K562 (cell line): ENCODE measurements around the gene ZKSCAN5. TPM values are rescaled to one million over a fixed set of nuclear protein-coding genes. Genes with fewer than 3 reads are reported as not detected.

Experiments used
- ATF6 ChIP-seq: sonication (generic); formaldehyde crosslinking; IDR thresholded peaks from 2 replicates; pipeline ENCODE4 v1.4.0; 2020; ENCODE audit warnings: mild to moderate bottlenecking, missing genetic modification reagents
- BRCA1 ChIP-seq, 2 experiments: fragments of 450-650 bp in 1 of 2; sonication (generic) in 1 of 2; formaldehyde crosslinking in 1 of 2; IDR thresholded peaks; 2 replicates each; pipeline versions ENCODE4 v1.5.0 to v1.6.1; 2017 to 2020; ENCODE audit warnings: mild to moderate bottlenecking in 1 of 2, missing genetic modification reagents in 1 of 2
- CBFA2T3 ChIP-seq: fragments of 450-650 bp; IDR thresholded peaks from 2 replicates; pipeline ENCODE4 v1.6.1; 2017
- CBX2 ChIP-seq: fragments of 200-600 bp; sonication (generic); IDR thresholded peaks from one replicate; pipeline ENCODE4 v1.6.1; 2012; ENCODE audit warnings: mild to moderate bottlenecking, low read length, inconsistent platforms; ENCODE audit not compliant: insufficient read depth, poor library complexity, severe bottlenecking
- CHD2 ChIP-seq: IDR thresholded peaks from 2 replicates; pipeline ENCODE4 v1.6.1; 2011; ENCODE audit warnings: low read depth, low read length
- EGR1 ChIP-seq: fragments of 450-650 bp; conservative IDR thresholded peaks from 2 replicates; pipeline ENCODE4 v1.6.1; 2017; ENCODE audit warnings: mild to moderate bottlenecking
- EP300 ChIP-seq: IDR thresholded peaks from 2 replicates; pipeline ENCODE4 v1.6.1; 2012; ENCODE audit warnings: low read length, improper control_type of control experiment
- ETV1 ChIP-seq: fragments of 450-650 bp; conservative IDR thresholded peaks from 2 replicates; pipeline ENCODE4 v1.6.1; 2016; ENCODE audit warnings: missing genetic modification characterization, control low read depth, low read depth, missing compliant biosample characterization
- FOS ChIP-seq: IDR thresholded peaks from 3 replicates; pipeline ENCODE4 v1.6.1; 2011; ENCODE audit not compliant: insufficient read length; ENCODE audit errors: extremely low read depth
- FOXJ2 ChIP-seq: fragments of 200-800 bp; sonication (Bioruptor generic); IDR thresholded peaks from 2 replicates; pipeline ENCODE4 v1.6.1; 2016; ENCODE audit warnings: missing genetic modification characterization, missing compliant biosample characterization
- HMBOX1 ChIP-seq: sonication (generic); IDR thresholded peaks from 2 replicates; pipeline ENCODE4 v1.6.1; 2016
- KAT2B ChIP-seq: IDR thresholded peaks from one replicate; pipeline ENCODE4 v1.6.1; 2012; ENCODE audit warnings: low read depth, mild to moderate bottlenecking, control low read depth, inconsistent platforms, low read length, moderate library complexity
- KLF1 ChIP-seq: fragments of 450-650 bp; IDR thresholded peaks from 2 replicates; pipeline ENCODE4 v1.6.1; 2016; ENCODE audit warnings: missing genetic modification characterization, missing compliant biosample characterization
- L3MBTL2 ChIP-seq: fragments of 450-650 bp; IDR thresholded peaks from 2 replicates; pipeline ENCODE4 v1.6.1; 2016; ENCODE audit warnings: mild to moderate bottlenecking, moderate library complexity
- LCOR ChIP-seq: sonication (generic); formaldehyde crosslinking; IDR thresholded peaks from 2 replicates; pipeline ENCODE4 v1.8.0; 2022; ENCODE audit warnings: mild to moderate bottlenecking, missing genetic modification reagents
- MAFK ChIP-seq: IDR thresholded peaks from 2 replicates; pipeline ENCODE4 v1.6.1; 2011; ENCODE audit warnings: low read length, improper control_type of control experiment
- MAZ ChIP-seq, 2 experiments: fragments of 450-650 bp in 1 of 2; sonication (generic) in 1 of 2; formaldehyde crosslinking; IDR thresholded peaks in 1 of 2; conservative IDR thresholded peaks in 1 of 2; 2 replicates each; pipeline versions ENCODE4 v1.4.0 to v1.5.0; 2020; ENCODE audit warnings: mild to moderate bottlenecking in 1 of 2, missing genetic modification reagents in 1 of 2
- MECOM ChIP-seq: fragments of 250-450 bp; sonication (Bioruptor Pico); IDR thresholded peaks from 2 replicates; pipeline ENCODE4 v1.8.0; 2022; ENCODE audit warnings: inconsistent platforms
- MEIS2 ChIP-seq: fragments of 450-650 bp; IDR thresholded peaks from 2 replicates; pipeline ENCODE4 v1.6.1; 2014; ENCODE audit warnings: mild to moderate bottlenecking; ENCODE audit not compliant: partially characterized antibody
- MXI1 ChIP-seq: IDR thresholded peaks from 2 replicates; pipeline ENCODE4 v1.6.1; 2011; ENCODE audit warnings: low read depth, mild to moderate bottlenecking, improper control_type of control experiment, low read length
- NCOA4 ChIP-seq: fragments of 450-650 bp; IDR thresholded peaks from 2 replicates; pipeline ENCODE4 v1.6.1; 2018; ENCODE audit warnings: mild to moderate bottlenecking; ENCODE audit not compliant: partially characterized antibody
- NFRKB ChIP-seq: fragments of 450-650 bp; IDR thresholded peaks from 2 replicates; pipeline ENCODE4 v1.6.1; 2016; ENCODE audit warnings: low read depth
- NRF1 ChIP-seq, 2 experiments: fragments of 450-650 bp; IDR thresholded peaks in 1 of 2; conservative IDR thresholded peaks in 1 of 2; 2 replicates each; pipeline ENCODE4 v1.6.1; 2014; ENCODE audit warnings: mild to moderate bottlenecking in 2 of 2
- RCOR1 ChIP-seq, 2 experiments: IDR thresholded peaks; 2 replicates each; pipeline ENCODE4 v1.6.1; 2012; ENCODE audit warnings: low read depth in 2 of 2, low read length in 2 of 2, borderline replicate concordance in 1 of 2, improper control_type of control experiment in 1 of 2
- SETDB1 ChIP-seq: IDR thresholded peaks from one replicate; pipeline ENCODE4 v1.6.1; 2012; ENCODE audit warnings: low read length, control low read depth, inconsistent platforms
- STAG1 ChIP-seq: sonication (generic); formaldehyde crosslinking; IDR thresholded peaks from 2 replicates; pipeline ENCODE4 v1.5.0; 2020; ENCODE audit warnings: missing genetic modification reagents, borderline replicate concordance
- TCF3 ChIP-seq: sonication (generic); formaldehyde crosslinking; IDR thresholded peaks from 2 replicates; pipeline ENCODE4 v1.4.0; 2020; ENCODE audit warnings: mild to moderate bottlenecking, missing genetic modification reagents
- ZNF175 ChIP-seq: fragments of 200-800 bp; sonication (Bioruptor generic); IDR thresholded peaks from 2 replicates; pipeline ENCODE4 v1.6.1; 2016; ENCODE audit warnings: low read depth, mild to moderate bottlenecking, missing genetic modification characterization, missing compliant biosample characterization
- ZNF354B ChIP-seq: fragments of 250-450 bp; sonication (Bioruptor Pico); IDR thresholded peaks from 2 replicates; pipeline ENCODE4 v1.4.0; 2020
- ZNF583 ChIP-seq: fragments of 250-450 bp; sonication (Bioruptor Pico); IDR thresholded peaks from 2 replicates; pipeline ENCODE4 v1.4.0; 2020
- ZNF76 ChIP-seq: fragments of 250-450 bp; sonication (Bioruptor Pico); IDR thresholded peaks from 2 replicates; pipeline ENCODE4 v1.4.0; 2020; ENCODE audit warnings: mild to moderate bottlenecking, moderate library complexity, borderline replicate concordance
- polyA plus RNA-seq, 8 experiments: library from polyadenylated mRNA; depleted of rRNA in 4 of 8; stranded (reverse) in 5 of 8; unstranded in 3 of 8; fragments of >200 nt; fragmentation: Nextera tagmentation in 2 of 8; fragmentation: Illumina TruSeq in 1 of 8; extraction: Ambion mirVana in 2 of 8; extraction: Trizol in 1 of 8; gene quantifications; 2 replicates each; pipeline versions ENCODE4 v1.2.1 to v1.2.3, GENCODE V29; 2011 to 2014; ENCODE audit warnings: inconsistent platforms in 1 of 8, missing spikeins in 1 of 8
- total RNA-seq, 7 experiments: library from RNA; depleted of rRNA in 6 of 7; stranded (reverse); fragments of >200 nt in 6 of 7; fragmentation: Illumina TruSeq in 2 of 7; extraction: Trizol in 2 of 7; gene quantifications; 2 replicates each; pipeline versions ENCODE4 v1.2.1 to v1.2.3, GENCODE V29; 2011 to 2021; ENCODE audit warnings: low replicate concordance in 1 of 7

The ZKSCAN5 gene
- total and polyA plus RNA-seq, 9 of the 15 experiments (the other 6 are each of a cell fraction or from before 2014, with no cell fraction given): 4.2 to 19.0 (median 15.0) TPM

- TF ChIP-seq NRF1 (conservative IDR thresholded peaks at IDR 0.05 in 1 of 2, IDR thresholded peaks at IDR 0.05 in 1 of 2) (no peak), MECOM (CRISPR knock-in tag) (no peak), RCOR1 (IDR thresholded peaks at IDR 0.05; ENCODE audit: borderline replicate concordance in 1 of 2, low read depth in 2 of 2, low read length in 2 of 2) (peak; percentile 95 to 98), LCOR (CRISPR knock-in tag) (0 out of 2 replicates have a peak, but pooled peaks have one; percentile 60), ETV1 (no peak), KAT2B (no peak), CHD2 (no peak), EP300 (peak; percentile 76), KLF1 (0 out of 2 replicates have a peak, but pooled peaks have one; percentile 36), TCF3 (peak; percentile 62), ZNF354B (CRISPR knock-in tag) (no peak), FOXJ2 (tag) (0 out of 2 replicates have a peak, but pooled peaks have one; percentile 27), ATF6 (CRISPR knock-in tag) (no peak), HMBOX1 (peak; percentile 93), CBX2 (no peak), ZNF175 (CRISPR knock-in tag) (peak; percentile 54; the same call in 1 of the 2 replicates), FOS (peak; percentile 85), EGR1 (peak; percentile 51), STAG1 (no peak), NFRKB (no peak), CBFA2T3 (peak; percentile 83), ZNF76 (CRISPR knock-in tag) (no peak), MAFK (peak; percentile 56; the same call in 1 of the 2 replicates), MXI1 (no peak), SETDB1 (peak; percentile 58), NCOA4 (no peak), MEIS2 (peak; percentile 74), L3MBTL2 (no peak), BRCA1 (IDR thresholded peaks at IDR 0.05) (no peak), BRCA1 (CRISPR knock-in tag; IDR thresholded peaks at IDR 0.05) (no peak), ZNF583 (CRISPR knock-in tag) (no peak), MAZ (CRISPR knock-in tag; conservative IDR thresholded peaks at IDR 0.05 in 1 of 2, IDR thresholded peaks at IDR 0.05 in 1 of 2) (no peak)
Observed at GRCh38 chr7:99562832-99563231, 58.4 kb downstream of the ZKSCAN5 start (continued).
